ENCODE data around the gene PLCB1.

PLCB1 gene

GRCh38 chr20:8914421-8914820, 782.4 kb downstream of the PLCB1 start:
- H3K4me3 ChIP-seq (ENCODE audit: low read depth in 1 of 2, low read length in 1 of 2): no peak overlapping the region
- no peaks in the 10 kb centered on the region for H3K9me3 ChIP-seq
- H3K27me3 ChIP-seq: no peaks in the 10 kb centered on the region
- TF ChIP-seq, protein P1, sequence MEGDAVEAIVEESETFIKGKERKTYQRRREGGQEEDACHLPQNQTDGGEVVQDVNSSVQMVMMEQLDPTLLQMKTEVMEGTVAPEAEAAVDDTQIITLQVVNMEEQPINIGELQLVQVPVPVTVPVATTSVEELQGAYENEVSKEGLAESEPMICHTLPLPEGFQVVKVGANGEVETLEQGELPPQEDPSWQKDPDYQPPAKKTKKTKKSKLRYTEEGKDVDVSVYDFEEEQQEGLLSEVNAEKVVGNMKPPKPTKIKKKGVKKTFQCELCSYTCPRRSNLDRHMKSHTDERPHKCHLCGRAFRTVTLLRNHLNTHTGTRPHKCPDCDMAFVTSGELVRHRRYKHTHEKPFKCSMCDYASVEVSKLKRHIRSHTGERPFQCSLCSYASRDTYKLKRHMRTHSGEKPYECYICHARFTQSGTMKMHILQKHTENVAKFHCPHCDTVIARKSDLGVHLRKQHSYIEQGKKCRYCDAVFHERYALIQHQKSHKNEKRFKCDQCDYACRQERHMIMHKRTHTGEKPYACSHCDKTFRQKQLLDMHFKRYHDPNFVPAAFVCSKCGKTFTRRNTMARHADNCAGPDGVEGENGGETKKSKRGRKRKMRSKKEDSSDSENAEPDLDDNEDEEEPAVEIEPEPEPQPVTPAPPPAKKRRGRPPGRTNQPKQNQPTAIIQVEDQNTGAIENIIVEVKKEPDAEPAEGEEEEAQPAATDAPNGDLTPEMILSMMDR (IDR thresholded peaks at IDR 0.05): no peak
- H3K36me3 ChIP-seq: no peaks in the 10 kb centered on the region
- H3K4me1 ChIP-seq (ENCODE audit: control insufficient read depth in 1 of 2, insufficient read depth in 1 of 2, low read depth in 1 of 2, low read length in 1 of 2): no peaks in the 10 kb centered on the region
- H3K27ac ChIP-seq: no peak overlapping the region

DNA sequence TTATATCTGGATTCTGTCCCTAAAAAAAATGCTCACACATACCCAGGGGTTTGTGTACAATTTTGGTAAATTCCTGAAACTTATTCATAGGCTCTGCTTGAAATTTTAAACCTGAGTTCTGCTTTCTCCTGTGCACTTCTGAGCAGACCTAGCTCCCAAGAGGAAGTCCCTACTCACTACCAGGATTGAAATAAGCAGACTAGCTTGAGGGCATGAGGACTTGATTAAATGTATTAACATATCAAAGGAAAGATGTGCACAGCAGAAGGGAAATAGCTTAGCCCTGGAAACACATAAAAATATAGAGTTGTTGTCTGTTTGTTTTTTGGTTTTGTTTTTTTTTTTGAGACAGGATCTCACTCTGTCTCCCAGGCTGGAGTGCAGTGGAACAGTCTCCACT, 785.0 kb downstream of the PLCB1 start:
- H3K4me1 ChIP-seq (ENCODE audit: control insufficient read depth in 1 of 2, insufficient read depth in 1 of 2, low read depth in 1 of 2, low read length in 1 of 2): no peaks in the 10 kb centered on the region
- H3K4me3 ChIP-seq (ENCODE audit: low read depth in 1 of 2, low read length in 1 of 2): no peak overlapping the region
- H3K27me3 ChIP-seq: no peaks in the 10 kb centered on the region
- TF ChIP-seq, protein P1 (IDR thresholded peaks at IDR 0.05): no peak
- H3K36me3 ChIP-seq: no peaks in the 10 kb centered on the region
- H3K9me3 ChIP-seq: no peaks in the 10 kb centered on the region
- H3K27ac ChIP-seq: no peak overlapping the region

GRCh38 chr20:8918145-8918544, 786.1 kb downstream of the PLCB1 start:
- Histone ChIP-seq H3K4me1 (ENCODE audit: control insufficient read depth in 1 of 2, insufficient read depth in 1 of 2, low read depth in 1 of 2, low read length in 1 of 2) (no peaks in the 10 kb centered on the region), H3K27ac (no peak overlapping the region), H3K36me3 (no peaks in the 10 kb centered on the region), H3K4me3 (ENCODE audit: low read depth in 1 of 2, low read length in 1 of 2) (no peak overlapping the region), H3K9me3 (no peaks in the 10 kb centered on the region), H3K27me3 (no peaks in the 10 kb centered on the region)
- TF ChIP-seq, protein P1 (IDR thresholded peaks at IDR 0.05): no peak

DNA sequence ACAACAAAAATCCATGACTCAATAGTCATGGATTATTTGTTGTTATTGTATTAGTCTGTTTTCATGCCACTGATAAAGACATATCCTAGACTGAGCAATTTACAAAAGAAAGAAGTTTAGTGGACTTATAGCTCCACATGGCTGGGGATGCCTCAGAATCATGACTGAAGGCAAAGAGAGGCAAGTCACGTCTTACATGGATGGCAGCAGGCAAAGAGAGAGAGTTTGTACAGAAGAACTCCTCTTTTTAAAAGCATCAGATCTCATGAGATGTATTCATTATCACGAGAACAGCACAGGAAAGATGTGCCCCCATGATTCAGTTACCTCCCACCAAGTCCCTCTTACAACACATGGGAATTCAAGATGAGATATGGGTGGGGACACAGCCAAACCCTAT, 792.5 kb downstream of the PLCB1 start:
- TF ChIP-seq, protein P1 (IDR thresholded peaks at IDR 0.05): no peak
- H3K27ac ChIP-seq: no peak overlapping the region

DNA sequence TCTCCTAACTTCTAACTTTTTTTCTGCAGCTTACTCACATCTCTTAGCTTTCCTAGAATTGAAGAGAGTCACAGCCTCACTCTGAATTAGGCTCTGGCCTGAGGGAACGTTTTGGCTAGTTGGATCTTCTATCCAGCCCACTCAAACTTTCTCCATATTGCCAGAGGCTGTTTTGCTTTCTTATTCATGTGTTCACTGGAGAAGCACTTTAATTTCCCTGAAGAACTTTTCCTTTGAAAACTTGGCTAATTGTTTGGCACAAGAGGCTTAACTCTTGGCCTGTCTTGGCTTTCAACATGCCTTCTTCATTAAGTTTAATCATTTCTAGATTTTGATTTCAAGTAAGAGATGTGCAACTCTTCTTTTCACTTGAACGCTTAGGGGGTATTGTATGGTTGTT, 798.7 kb downstream of the PLCB1 start:
- Histone ChIP-seq H3K9me3 (no peaks in the 10 kb centered on the region), H3K36me3 (no peaks in the 10 kb centered on the region), H3K4me3 (ENCODE audit: low read depth in 1 of 2, low read length in 1 of 2) (no peak overlapping the region), H3K27me3 (no peaks in the 10 kb centered on the region), H3K27ac (no peak overlapping the region), H3K4me1 (ENCODE audit: control insufficient read depth in 1 of 2, insufficient read depth in 1 of 2, low read depth in 1 of 2, low read length in 1 of 2) (no peaks in the 10 kb centered on the region)
- TF ChIP-seq, protein P1 (IDR thresholded peaks at IDR 0.05): no peak

More for the DNA sequence above, 792.5 kb downstream of the PLCB1 start:
- no peaks in the 10 kb centered on the region for H3K36me3 ChIP-seq
- H3K9me3 ChIP-seq: no peaks in the 10 kb centered on the region
- H3K4me1 ChIP-seq (ENCODE audit: control insufficient read depth in 1 of 2, insufficient read depth in 1 of 2, low read depth in 1 of 2, low read length in 1 of 2): no peaks in the 10 kb centered on the region
- no peaks in the 10 kb centered on the region for H3K27me3 ChIP-seq
- H3K4me3 ChIP-seq (ENCODE audit: low read depth in 1 of 2, low read length in 1 of 2): no peak overlapping the region

Measured in neutrophil (primary cell).